HL-60 (cell line): Measurements from ENCODE around the gene PTS.

Experiments used
- DNase-seq, 2 experiments: peaks; one replicate each; pipeline ENCODE4 v3.0.0-alpha.2; 2010 to 2020; ENCODE audit warnings: low read depth in 1 of 2, low spot score in 1 of 2
- H3K27ac ChIP-seq: fragments of 250-450 bp; sonication (Bioruptor Pico); replicated peaks from 2 replicates; pipeline ENCODE4 v1.5.1; 2020; ENCODE audit warnings: mild to moderate bottlenecking, moderate library complexity
- H3K27me3 ChIP-seq: fragments of 250-450 bp; sonication (Bioruptor Pico); 2 replicates; pipeline ENCODE4 v1.5.1; 2021; ENCODE audit warnings: mild to moderate bottlenecking, moderate library complexity; ENCODE audit not compliant: insufficient read depth, poor library complexity, severe bottlenecking
- H3K4me3 ChIP-seq: replicated peaks from 2 replicates; pipeline ENCODE4 v1.5.1; 2011; ENCODE audit warnings: mild to moderate bottlenecking, control low read depth, low read length; ENCODE audit not compliant: insufficient read depth
- POLR2AphosphoS5 ChIP-seq: IDR thresholded peaks from 2 replicates; pipeline ENCODE4 v1.6.1; 2012; ENCODE audit warnings: low read depth
- SPI1 ChIP-seq: IDR thresholded peaks from 2 replicates; pipeline ENCODE4 v1.6.1; 2012; ENCODE audit warnings: low read depth, mild to moderate bottlenecking, borderline replicate concordance

The PTS gene

DNA sequence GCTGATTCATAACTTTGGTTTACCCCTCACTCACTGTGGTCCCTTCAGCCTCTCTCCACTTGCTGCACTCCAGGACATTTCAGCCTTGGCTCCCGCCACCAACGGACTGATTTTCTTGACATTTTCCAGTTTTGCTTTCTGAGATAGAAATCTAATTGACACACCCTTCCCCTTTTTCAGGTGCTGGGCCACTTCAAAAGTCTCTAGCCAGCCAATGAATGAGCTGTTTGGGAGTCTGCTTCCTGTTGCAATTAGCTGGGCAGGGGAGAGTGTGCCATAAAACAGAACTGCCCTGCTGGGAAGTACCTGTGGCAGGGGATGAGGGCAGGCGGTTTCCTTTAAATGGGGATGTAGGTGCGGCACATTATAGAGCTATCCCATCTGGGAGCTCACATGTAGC, 55.5 kb downstream of the PTS start:
- peak in 1 of 2 experiments; percentile 54 for DNase-seq
- no peaks in the 10 kb centered on the region for H3K27me3 ChIP-seq
- no peak overlapping the region; the same call in 1 of the 2 replicates for H3K4me3 ChIP-seq
- TF ChIP-seq POLR2AphosphoS5, result no peak
- TF ChIP-seq SPI1, result peak; percentile 47; the same call in 1 of the 2 replicates
- no peak overlapping the region for H3K27ac ChIP-seq
